Kidney (tissue), 14 donors: Measurements from ENCODE around the gene INHBB. TPM values are rescaled to one million over a fixed set of nuclear protein-coding genes. Genes with fewer than 3 reads are reported as not detected.
A peak's percentile ranks its signal among the peaks of the same experiment; 100 is the strongest.

Source experiments
- DNase-seq, 5 donors: peaks; one replicate each; pipeline ENCODE4 v3.0.0-alpha.2; 2013 to 2020
- FAIRE-seq: peaks from 2 replicates; lab custom pipeline; 2012; peaks lifted over from hg19 to GRCh38; lab: Jason Lieb, UNC
- H3K27ac ChIP-seq, 2 donors: one replicate each; pipeline ENCODE4 v1.7.0; 2013; ENCODE audit warnings: low read depth in 2 of 2, low read length in 2 of 2, inconsistent platforms in 1 of 2
- H3K27me3 ChIP-seq: one replicate; pipeline ENCODE4 v1.7.1; 2013; ENCODE audit warnings: low read length, inconsistent platforms; ENCODE audit not compliant: control insufficient read depth, insufficient read depth
- H3K36me3 ChIP-seq, 3 donors: one replicate each; pipeline versions ENCODE4 v1.7.0 to v1.7.1; 2013; ENCODE audit warnings: low read length in 3 of 3, control low read depth in 1 of 3, inconsistent platforms in 1 of 3; ENCODE audit not compliant: insufficient read depth in 3 of 3, control insufficient read depth in 2 of 3
- H3K4me1 ChIP-seq, 3 donors: one replicate each; pipeline versions ENCODE4 v1.7.0 to v1.7.1; 2013; ENCODE audit warnings: low read length in 3 of 3, inconsistent platforms in 1 of 3, low read depth in 1 of 3; ENCODE audit not compliant: control insufficient read depth in 2 of 3, insufficient read depth in 2 of 3
- H3K4me3 ChIP-seq, 3 donors: one replicate each; pipeline versions ENCODE4 v1.7.0 to v1.8.1; 2013; ENCODE audit warnings: low read length in 3 of 3, control low read depth in 1 of 3, inconsistent platforms in 1 of 3
- H3K9ac ChIP-seq, 3 donors: one replicate each; pipeline versions ENCODE4 v1.7.0 to v1.7.1; 2013; ENCODE audit warnings: low read length in 3 of 3, control low read depth in 1 of 3, inconsistent platforms in 1 of 3
- H3K9me3 ChIP-seq, 3 donors: one replicate each; pipeline versions ENCODE4 v1.7.0 to v1.7.1; 2013; ENCODE audit warnings: low read length in 3 of 3, control low read depth in 1 of 3, inconsistent platforms in 1 of 3; ENCODE audit not compliant: control insufficient read depth in 2 of 3, insufficient read depth in 1 of 3
- CTCF ChIP-seq: IDR thresholded peaks from 3 replicates; pipeline ENCODE4 v1.5.1; 2012; ENCODE audit warnings: mild to moderate bottlenecking, moderate library complexity, borderline replicate concordance; ENCODE audit not compliant: insufficient read depth; ENCODE audit errors: extremely low read depth
- intact Hi-C: fragments of 100-400 bp; cut with DNase I; formaldehyde crosslinking; loops from one replicate; pipeline ENCODE4 v1.11.1; 2022
- polyA plus RNA-seq: library from polyadenylated mRNA; stranded (reverse); fragments of 350-450 nt; fragmentation: Illumina TruSeq; extraction: RNeasy Lipid Tissue Mini Kit (QIAGEN cat#74804); gene quantifications from one replicate; pipeline ENCODE4 v1.2.3, GENCODE V29; 2014; ENCODE audit warnings: low read depth, low replicate concordance; ENCODE audit not compliant: insufficient read depth
- total RNA-seq: library from RNA; stranded (reverse); fragmentation: NEBNext Ultra II Directional; extraction: Animal tissue kit (Norgen Biotek cat#: 25700); gene quantifications from one replicate; pipeline ENCODE4 v1.2.1, GENCODE V29; 2021
- donor health status: control.
- donor health status: control.
- donor health status: control.
- donor health status: control.
- donor health status: control.
- donor health status: DM: yes; HTN: yes; CAD: no.
- donor health status: Normal renal cell carcinoma (clear cell type).

INHBB gene
- total and polyA plus RNA-seq, 2 donors from 2014 or later, result 0.49 to 3.7 TPM

- TF ChIP-seq CTCF, result no peak
- Histone ChIP-seq H3K4me1 (no peaks in the 10 kb centered on the region), H3K27me3 (peaks cover 2% of the 10 kb centered on the region), H3K9ac (no peak overlapping the region), H3K4me3 (no peak overlapping the region), H3K36me3 (no peaks in the 10 kb centered on the region), H3K27ac (no peak overlapping the region), H3K9me3 (no peaks in the 10 kb centered on the region)
- intact Hi-C loops, result no loop called here
- FAIRE-seq (no peak), DNase-seq (peak in 1 of 5 donors; percentile 56)
Measured at GRCh38 chr2:120354935-120355779, 9.2 kb downstream of the INHBB start.

- Histone ChIP-seq H3K4me3 (no peak overlapping the region), H3K27me3 (no peaks in the 10 kb centered on the region), H3K4me1 (no peaks in the 10 kb centered on the region), H3K27ac (no peak overlapping the region), H3K9ac (no peak overlapping the region), H3K9me3 (no peaks in the 10 kb centered on the region), H3K36me3 (no peaks in the 10 kb centered on the region)
- TF ChIP-seq CTCF, result no peak
- no peak for FAIRE-seq
- no peak for DNase-seq
- intact Hi-C loops, result no loop called here
Measured at GRCh38 chr2:120355780-120356266, 9.9 kb downstream of the INHBB start.

GRCh38 chr2:120357768-120358167 is 11.8 kb downstream of the INHBB start:
- Histone ChIP-seq H3K27me3 (no peaks in the 10 kb centered on the region), H3K9me3 (no peaks in the 10 kb centered on the region), H3K4me3 (no peak overlapping the region), H3K9ac (no peak overlapping the region), H3K4me1 (no peaks in the 10 kb centered on the region), H3K27ac (no peak overlapping the region), H3K36me3 (no peaks in the 10 kb centered on the region)
- no peak for TF ChIP-seq CTCF
- no peak for DNase-seq
- intact Hi-C loops, result no loop called here
- no peak for FAIRE-seq
